HG03097 (cell line): ENCODE measurements around the gene LCT.
"Not testable (repeated sequence)": the region's sequence is repeated elsewhere in the genome, so short reads cannot be mapped to it uniquely, and the experiment has no call there.

Experiments
- ATAC-seq: cut with Tn5 transposase; IDR thresholded peaks from one replicate; pipeline ENCODE4 v1.9.1; 2021; ENCODE audit not compliant: unreplicated experiment, low FRiP score

LCT gene

DNA sequence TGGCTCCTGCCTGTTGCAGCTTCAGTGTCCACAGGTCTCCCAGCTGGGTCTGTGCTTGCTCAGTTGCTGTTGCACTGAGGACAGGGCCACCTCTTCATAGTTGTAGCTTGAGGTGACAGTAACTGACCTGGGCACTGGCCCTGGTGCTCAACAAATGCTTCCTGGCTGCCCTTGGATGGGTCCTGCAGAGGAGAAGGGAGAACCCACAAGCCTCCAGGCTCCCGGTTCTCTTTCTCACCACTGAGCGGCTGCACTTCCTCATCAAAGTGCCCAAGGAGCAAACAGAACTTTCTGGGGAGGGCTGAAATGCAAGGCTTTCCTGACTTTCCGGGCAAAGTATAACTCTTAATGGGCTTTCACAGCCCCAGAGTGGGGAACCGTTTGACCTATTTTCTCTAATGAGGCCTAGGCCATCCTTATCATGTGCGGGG lies 38.7 kb downstream of the LCT start:
- ATAC-seq = no peak

DNA sequence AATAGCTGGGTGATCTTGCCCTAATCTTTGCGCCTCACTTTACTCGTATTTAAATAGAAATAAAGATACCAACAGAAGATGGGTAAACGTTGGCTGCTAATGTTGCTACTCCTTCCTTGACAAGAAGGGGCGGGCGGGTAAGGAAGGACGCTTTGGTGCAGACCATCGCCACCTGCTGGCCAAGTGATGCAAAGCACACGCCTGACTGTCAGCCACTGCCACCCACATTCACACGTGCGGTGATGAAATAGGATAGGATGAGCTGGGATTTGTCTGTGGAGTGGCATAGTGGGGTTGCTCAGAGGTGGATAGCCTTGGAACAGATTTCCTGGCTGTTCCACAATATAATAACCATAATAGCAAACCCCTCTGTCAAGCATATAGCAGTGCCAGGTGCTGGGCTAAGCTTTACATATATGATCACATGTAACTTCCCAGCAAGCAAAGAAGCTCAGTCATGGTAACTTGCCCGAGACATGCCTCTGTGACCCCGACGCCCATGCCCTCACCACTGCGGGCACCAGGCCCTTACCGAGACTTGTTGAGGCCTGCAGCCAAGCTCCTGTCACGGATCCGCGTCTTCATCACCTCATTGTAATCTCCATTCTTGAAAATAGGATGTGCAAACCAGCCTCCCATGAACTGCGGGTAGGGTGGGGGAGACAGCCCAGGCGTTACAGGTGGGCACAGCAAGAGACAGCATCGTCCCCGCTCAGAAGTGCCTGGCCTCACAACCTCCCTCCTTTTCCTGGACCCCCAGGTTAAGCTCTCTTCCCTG lies 39.3 kb downstream of the LCT start:
- peak; percentile 70 for ATAC-seq

DNA sequence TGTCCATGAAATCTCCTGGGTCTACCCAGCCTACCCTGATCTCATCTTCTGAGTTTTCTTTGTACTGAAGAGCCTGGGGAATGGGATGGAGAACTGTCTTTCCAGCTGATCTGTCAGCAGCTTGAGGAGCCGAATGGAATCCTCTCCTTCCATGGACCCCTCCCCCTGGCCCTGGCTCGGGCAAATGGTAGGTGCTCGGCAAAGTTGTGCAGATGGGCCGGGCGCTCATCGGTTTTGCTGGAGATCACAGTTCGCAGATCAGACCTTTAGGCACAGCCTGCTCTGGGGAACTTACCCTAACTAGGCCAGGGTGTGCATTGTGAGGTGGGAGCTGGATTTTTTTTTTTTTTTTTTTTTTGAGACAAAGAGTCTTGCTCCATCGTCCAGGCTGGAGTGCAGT lies 40.4 kb downstream of the LCT start:
- no peak for ATAC-seq

DNA sequence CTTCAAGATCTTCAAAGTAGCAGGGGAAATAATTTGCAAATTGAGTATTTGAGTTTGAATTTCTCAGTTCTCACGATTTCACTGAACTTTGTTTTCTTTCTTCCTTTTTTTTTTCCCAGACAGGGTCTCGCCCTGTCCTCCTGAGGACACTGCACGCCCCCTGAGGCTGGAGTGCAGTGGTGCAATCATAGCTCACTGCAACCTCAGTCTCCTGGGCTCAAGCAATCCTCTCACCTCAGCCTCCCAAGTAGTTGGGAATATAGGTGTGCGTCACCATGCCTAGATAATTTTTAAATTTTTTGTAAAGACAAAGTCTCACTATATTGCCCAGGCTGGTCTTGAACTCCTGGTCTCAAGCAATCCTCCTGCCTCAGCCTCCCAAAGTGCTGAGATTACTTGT lies 41.3 kb downstream of the LCT start:
- ATAC-seq = not testable (repeated sequence)

DNA sequence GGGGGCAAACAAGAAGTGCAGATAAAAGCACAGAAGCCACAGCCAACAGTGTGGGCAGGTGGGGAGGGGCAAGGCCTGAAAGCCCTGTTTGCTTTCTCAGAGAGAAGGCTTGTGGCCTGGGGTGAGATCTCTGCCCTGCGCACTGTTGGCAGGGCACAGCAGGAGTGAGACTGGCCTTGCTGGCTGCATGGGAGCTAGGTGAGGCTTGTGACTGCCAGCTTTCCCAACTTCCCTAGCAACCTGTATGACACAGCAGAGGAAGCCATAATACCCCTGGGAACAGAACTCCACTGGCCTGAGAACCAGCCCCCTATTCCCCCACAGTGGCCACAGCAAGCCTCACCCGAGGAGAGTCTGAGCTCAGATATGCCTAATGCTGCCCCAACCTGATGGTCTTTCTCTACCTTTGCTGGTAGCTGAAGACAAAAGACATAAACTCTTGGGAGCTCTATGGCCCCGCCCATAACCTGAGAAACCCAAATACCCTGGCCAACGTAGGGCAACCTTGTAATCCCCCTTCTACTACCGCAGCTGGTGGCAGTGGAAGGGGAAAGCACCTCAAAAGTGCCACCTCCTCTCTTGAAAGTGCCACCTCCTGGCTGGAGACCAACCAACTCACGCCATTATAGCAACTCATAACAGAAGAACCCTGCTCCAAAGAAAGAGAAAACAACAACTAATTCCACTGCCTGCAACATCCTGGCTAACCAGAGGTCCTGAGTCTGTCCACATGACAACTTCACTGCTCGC lies 44.4 kb downstream of the LCT start:
- no peak for ATAC-seq

DNA sequence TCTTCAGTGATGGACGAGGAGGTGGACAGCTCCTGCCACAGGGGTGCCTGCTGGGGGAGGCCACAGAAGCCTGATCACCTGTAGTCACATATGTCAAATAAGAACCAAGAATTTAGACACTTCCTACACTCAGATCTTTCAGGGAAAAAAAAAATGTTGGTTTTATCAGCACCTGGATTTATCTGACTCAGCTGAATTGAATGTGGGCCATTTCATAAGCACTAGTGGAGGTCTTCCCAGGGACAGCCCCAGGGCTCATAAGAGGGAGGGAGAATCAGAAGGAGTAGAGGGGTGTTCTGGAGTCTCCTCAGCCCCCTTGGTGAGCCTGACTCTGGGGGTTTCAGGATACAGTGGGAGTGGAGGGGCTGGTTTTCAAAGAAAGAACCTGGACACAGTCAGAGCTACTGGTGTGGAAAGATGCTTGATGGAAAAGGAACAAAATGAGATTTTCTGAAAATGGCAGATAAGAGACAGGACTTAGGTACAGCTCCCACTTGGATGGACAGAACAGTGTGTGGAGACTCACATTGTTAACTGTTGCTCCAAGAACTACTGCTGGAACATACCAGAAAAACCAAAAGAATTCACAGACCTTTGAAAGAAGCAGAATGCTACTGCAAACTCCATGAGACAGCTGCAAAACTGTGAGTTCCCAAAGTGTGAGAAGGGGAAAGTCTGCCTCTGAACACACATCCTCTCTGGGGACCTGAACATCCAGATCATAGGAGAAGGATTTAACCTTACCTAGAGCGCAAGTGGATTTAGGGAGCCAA lies 45.4 kb downstream of the LCT start:
- no peak for ATAC-seq

DNA sequence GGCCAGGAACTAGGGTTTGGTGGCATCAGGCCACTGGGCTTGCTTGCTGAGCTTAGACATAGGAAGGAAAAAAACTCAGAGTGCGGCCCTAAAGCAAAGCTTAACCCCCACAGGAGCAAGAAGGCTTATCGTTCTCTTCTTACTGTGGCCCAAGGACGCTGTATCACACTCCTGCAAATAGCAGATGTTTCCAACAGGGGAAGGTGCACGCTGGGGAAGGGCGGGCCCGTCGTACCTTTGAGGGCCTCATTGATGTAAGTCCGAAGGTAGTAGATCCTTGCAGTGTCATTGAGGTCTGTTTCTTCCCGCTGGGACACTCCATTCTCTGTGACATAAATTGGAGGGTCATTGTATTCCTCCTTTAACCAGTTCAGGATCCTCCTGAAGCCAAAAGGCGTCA lies 46.6 kb downstream of the LCT start:
- no peak for ATAC-seq

DNA sequence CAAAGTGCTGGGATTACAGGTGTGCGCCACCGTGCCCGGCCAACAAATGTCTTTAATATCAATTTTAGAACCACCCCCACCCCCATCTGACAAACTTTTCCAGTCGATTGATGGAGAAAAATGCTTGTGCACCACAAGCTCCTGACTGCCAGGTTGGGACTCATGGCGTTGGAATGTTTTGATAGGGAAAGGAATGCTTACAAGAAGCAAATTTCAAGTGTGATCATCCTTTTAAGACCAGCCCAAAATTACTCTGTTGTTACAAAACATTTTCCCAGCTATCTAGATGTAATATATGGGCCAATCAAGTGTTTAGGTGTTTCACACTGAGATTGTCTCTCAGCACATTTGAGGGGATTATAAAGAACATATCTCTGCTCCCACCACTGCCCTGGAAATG lies 50.2 kb downstream of the LCT start:
- ATAC-seq = no peak

DNA sequence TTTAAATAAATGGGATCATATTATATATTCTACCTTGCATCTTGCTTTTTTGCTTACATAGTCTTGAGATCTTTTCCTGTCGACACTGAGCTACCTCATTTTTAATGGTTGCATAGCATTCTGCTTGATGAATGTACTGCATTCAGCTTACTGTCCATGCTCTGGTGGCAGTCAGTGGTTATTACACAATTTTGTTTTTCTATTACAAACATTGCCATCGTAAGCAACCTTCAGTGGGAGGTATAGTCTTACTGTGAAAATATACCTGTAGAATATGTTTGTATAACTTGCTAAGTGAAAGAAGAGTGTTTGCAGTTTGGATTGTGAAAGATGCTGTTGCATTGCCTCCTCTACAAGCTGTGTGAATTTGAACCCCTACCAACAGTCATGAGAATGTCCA lies 52.0 kb downstream of the LCT start:
- no peak for ATAC-seq

DNA sequence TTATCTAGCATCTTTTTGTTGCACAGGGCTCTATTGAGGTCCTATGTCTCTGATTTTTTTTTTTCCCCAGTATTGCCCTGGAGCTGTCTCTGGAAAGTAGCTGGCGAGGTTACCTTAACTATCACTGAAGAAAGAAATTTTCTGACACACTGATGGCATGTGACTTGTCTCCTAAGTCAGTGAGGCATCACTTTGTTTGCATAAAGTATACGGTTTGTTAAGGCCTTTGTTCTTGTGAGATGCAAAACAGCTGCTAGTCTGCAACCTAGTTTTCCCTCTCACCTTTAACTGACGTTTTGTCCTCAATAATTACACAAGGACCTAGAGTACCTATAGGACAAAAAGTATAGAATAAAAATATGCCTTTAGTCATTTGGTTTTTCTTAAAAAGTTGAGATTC lies 53.5 kb downstream of the LCT start:
- no peak for ATAC-seq

DNA sequence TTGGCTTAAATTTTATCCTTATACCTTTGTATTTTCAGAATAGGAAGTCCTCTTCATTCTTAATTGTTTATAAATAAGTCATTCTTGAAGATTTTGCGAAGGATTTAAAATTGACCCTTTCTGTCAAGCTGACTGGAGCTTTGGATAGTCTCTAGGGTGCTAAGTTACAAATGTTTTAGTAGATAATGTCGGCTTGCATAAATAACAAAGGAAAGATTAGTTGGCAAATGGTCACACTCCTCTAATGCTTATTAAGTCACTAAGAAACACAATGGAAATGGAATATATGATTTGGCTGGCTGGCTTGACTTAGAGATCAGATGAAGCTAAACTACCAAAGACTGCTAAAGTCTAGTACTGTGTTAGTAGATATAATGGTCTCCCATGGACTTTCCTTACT lies 54.8 kb downstream of the LCT start:
- ATAC-seq = no peak

DNA sequence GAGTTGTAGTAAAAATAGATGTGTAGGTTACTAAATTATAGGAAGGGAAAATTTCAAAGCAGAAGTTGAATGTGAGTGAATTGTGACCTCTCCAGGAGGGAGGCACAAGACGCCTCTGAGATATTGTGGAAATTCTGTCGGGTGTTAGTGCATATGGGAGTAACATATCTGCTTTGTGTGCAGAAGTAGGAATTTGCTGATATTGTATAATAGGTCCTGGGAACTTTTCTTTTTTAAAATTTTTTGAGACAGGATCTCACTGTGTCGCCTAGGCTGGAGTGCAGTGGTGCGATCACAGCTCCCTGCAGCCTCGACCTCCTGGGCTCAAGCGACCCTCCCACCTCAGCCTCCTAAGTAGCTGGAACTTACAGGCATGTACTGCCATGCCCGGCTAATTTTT lies 60.6 kb downstream of the LCT start:
- no peak for ATAC-seq

DNA sequence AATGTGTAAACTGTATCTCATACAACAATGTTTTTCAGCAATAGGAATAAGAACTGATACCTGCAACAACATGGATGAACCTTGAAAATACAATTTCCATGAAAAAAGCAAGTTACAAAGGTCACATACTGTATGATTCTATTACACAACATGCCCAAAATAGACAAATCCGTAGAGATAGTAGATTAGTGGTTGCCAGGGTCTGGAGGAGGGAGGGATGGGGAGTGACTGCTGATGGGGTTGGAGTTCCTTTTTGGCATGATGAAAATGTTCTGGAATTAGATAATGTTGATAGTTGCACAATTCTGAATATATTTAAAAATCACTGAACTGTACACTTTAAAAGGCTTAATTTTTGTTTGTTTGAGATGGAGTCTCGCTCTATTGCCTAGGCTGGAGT lies 61.6 kb downstream of the LCT start:
- no peak for ATAC-seq

DNA sequence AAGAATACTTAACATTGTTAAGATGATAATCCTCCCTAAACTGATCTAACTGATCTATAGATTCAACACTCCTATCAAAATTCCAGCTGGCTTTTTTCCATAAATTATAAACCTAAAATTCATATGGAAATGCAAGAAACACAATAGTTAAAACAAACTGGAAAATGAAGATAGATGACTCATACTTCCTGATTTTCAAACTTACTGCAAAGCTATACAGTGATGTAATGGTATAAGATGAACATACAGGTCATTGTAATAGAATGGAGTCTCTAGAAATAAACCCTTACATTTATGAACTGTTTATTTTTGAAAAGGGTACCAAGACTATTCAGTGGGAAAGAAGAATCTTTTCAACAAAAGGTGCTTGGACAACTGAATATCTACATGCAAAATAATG lies 63.1 kb downstream of the LCT start:
- no peak for ATAC-seq

DNA sequence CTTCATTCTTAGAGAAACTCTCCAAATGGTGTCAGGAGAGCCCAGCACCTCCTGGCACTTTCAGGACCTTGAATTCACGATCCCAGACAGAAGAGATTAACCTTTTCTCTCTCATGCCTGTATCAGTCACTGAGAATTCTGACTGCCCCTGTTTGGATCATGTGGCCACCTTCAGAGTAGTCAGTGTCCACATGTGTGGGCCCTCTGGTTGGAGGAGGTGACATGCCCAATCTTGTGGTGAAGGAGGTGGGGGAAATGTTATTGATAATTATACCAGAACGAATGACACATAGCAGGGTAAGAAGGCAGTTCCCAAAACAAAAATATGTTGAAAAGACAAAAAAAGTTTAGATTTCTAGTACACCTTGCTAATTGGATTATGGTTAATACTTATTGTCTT lies 63.7 kb downstream of the LCT start:
- ATAC-seq = no peak

DNA sequence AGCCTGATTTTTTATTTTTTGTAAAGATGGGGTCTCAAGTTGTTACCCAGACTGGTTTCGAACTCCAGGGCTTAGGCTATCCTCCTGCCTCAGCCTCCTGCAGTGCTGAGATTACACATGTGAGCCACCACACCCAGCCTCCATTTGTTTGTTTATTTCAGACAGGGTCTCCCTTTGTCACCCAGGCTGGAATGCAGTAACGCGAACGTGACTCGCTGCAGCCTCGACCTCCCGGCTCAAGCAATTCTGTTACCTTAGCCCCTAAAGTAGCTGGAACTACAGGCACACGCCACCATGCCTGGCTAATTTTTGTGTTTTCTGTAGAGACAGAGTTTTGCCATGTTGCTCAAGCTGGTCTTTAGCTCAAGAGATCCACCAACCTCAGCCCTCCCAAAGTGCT lies 68.1 kb downstream of the LCT start:
- ATAC-seq = no peak

DNA sequence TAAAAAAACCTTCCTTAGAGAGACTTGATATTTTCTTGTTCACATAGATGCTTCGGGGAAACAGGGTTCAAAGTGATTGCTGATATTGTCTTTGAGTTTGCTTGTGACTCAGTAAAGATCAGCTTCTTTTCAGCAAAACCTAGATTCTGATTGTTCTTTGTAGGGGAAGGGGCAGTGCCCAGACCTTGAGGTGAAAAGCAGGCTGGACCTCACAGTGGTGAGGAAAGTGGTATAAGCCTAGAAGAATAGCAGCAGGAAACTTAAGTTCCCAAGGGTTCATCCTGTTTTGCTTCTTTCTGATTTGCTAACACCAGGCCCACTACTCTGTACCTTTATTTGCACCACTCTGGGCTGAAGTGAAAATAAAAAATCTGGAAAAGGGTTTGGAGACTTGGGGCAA lies 74.5 kb downstream of the LCT start:
- ATAC-seq = no peak

DNA sequence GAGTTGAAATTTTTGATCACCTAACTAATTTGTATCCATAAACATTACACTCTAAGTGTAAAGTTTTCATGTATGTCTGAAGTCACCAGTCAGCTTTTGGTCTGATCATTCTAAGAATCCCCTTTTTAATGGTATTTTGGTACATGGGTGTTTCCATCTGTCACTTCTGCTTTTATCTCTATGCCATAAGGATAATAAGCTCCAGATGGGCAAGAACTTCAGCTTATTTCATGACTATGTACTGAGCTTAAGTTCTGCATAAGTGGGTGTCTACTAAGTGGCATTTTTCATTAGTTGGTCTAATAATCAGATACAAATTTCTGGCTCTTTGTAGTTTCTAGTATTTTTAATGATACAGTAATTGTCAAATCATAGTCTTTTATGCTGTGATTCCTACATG lies 75.0 kb downstream of the LCT start:
- no peak for ATAC-seq

DNA sequence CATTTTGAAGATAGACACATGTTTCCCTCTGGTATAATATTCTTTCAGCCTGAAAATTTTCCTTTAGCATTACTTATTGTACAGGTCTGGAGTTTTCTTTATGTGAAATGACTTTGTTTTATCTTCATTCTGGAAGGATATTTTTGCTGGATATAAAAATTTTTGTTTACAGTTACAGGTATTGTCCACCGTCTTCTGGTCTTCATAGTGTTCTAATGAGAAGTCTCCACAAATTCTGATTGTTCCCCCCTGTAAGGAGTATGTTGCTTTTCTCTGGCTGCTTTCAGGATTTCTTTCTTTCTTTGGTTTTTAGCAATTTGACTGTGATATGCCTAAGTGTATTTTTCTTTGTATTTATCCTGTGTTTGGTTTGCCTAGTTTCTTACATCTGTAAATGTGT lies 80.3 kb downstream of the LCT start:
- no peak for ATAC-seq

DNA sequence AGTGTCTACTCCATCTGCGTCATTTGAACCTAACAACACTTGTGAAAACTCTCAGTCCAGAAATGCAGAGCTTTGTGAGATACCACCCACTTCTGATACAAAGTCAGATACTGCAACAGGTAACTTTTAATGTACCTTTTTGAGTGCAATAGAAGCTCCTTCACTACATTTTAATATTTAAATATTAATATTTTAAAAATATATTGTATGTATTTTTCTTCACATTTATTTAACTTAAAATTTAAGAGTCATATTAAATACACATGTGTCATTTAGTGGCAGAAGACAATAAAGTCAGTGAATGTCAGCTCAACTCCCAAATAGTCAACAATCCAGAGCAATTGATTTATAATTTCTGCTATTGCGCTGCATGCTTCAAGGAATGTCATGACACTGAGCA lies 81.4 kb downstream of the LCT start:
- ATAC-seq = no peak

DNA sequence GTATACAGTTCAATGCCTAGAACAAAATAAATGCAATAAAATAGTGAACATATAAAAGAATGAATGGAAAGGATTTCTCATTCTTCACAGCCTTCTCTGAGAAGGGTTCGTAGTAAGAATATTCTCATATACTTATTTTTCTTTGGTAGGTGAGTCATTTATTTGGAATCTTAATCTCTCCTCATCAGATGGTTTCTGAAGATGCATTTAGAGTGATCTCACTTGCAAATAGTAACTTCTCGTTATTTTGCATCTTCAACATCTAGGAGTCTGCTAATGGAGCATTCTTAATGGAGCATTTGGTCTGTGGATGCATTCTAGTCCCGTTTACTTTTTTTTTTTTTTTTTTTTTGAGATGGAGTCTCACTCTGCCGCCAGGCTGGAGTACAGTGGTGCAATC lies 91.4 kb downstream of the LCT start:
- no peak for ATAC-seq
